Neural cell (in vitro differentiated cells): ENCODE results near the gene TMF1.

ENCODE experiments used
- CTCF ChIP-seq: fragments of 450-650 bp; IDR thresholded peaks from 2 replicates; pipeline ENCODE4 v1.5.1; 2014; ENCODE audit warnings: antibody characterized with exemption, mild to moderate bottlenecking, moderate library complexity; ENCODE audit not compliant: poor library complexity, severe bottlenecking
- EP300 ChIP-seq: fragments of 450-650 bp; conservative IDR thresholded peaks from 2 replicates; pipeline ENCODE4 v1.6.1; 2014; ENCODE audit warnings: antibody characterized with exemption, mild to moderate bottlenecking, moderate library complexity; ENCODE audit not compliant: poor library complexity, severe bottlenecking
- EZH2 ChIP-seq: fragments of 200-600, 300-800 bp; shearing (Covaris generic), sonication (generic); IDR thresholded peaks from 2 replicates; pipeline ENCODE4 v1.6.1; 2014; ENCODE audit warnings: antibody characterized with exemption, low read length, borderline replicate concordance, mild to moderate bottlenecking; ENCODE audit not compliant: insufficient read depth, poor library complexity, severe bottlenecking
- POLR2AphosphoS5 ChIP-seq: IDR thresholded peaks from 2 replicates; pipeline ENCODE4 v1.6.1; 2012
- RAD21 ChIP-seq: fragments of 450-650 bp; conservative IDR thresholded peaks from 2 replicates; pipeline ENCODE4 v1.6.1; 2014; ENCODE audit warnings: antibody characterized with exemption, mild to moderate bottlenecking, moderate library complexity
- REST ChIP-seq: IDR thresholded peaks from 2 replicates; pipeline ENCODE4 v1.6.1; 2012; ENCODE audit warnings: borderline replicate concordance
- TAF1 ChIP-seq: IDR thresholded peaks from 2 replicates; pipeline ENCODE4 v1.6.1; 2012; ENCODE audit warnings: low read depth

DNA sequence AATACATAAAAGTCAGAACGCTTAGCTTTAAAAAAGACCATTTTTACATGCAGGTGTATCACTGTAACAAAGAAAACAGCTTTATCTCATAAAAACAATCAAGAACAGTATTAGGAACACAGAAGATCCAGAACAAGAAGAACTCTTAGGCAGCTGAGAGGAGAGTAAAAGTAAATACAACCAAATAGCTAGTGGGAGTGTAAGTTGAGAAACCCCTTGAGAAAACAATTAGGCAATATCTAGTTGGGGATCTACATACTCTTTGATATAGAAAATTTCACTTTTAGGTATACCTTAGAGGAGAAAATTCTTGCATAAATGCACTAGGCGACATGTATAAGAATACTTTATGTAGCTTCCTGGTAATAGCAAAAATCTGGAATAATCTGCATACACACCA lies 7.5 kb downstream of the TMF1 start:
- no peak for TF ChIP-seq REST
- TF ChIP-seq CTCF = no peak
- no peak for TF ChIP-seq POLR2AphosphoS5
- no peak for TF ChIP-seq EZH2
- TF ChIP-seq TAF1 = no peak
- no peak for TF ChIP-seq EP300
- no peak for TF ChIP-seq RAD21
